GM21447 (cell line): ENCODE results near the gene SNX15.
A peak's percentile ranks its signal among the peaks of the same experiment; 100 is the strongest.

ENCODE experiments used
- ATAC-seq: cut with Tn5 transposase; IDR thresholded peaks from one replicate; pipeline ENCODE4 v1.9.1; 2021; ENCODE audit not compliant: unreplicated experiment

Gene SNX15

DNA sequence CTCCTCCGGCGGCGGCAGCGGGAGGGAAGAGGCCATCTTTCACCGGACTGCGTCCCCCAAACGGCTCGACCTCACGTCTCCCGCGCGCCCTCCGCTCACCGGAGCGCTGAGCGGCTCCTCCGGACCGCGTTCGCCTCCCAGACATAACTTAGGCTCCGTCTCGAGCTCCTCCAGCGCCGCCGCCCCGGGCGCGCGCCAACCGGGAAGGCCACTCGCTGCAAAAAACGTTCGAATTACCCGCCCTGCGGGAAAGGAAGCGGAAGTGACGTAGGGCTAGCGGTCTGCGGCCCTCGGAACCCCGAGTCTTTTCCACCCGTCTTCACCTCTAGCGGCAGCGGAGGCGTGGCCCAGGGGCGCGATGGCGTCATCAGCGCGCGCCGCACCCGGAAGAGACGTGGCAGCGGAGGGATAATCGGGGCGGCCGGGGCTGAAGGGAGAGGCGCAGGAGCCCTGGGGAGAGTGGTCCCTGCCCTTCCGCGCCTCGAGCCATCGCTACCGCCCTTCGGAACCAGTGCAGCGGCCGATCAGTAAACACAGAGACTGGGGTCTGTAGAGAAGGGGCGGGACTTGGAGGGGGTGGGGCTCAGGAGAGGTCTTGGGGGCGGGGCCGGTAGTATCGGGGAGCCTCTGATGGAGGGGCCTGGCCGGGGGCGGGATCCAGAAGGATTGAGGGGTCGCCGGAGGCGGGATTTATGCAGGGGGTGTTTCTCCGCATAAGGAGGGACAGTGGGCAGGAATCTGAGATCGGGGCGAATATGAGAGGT is 56.8 kb downstream of the SNX15 start, which contains the start of the genes CDCA5 and ZFPL1:
Gene CDCA5 (minus strand): TSS at position 207 of the 764 bp plus-strand sequence. CDS start 62 bp downstream, at position 145.
Gene ZFPL1 (plus strand): TSS at position 389 of the 764 bp plus-strand sequence. CDS start 477 bp downstream, outside the sequence.
- peak; percentile 86 for ATAC-seq

DNA sequence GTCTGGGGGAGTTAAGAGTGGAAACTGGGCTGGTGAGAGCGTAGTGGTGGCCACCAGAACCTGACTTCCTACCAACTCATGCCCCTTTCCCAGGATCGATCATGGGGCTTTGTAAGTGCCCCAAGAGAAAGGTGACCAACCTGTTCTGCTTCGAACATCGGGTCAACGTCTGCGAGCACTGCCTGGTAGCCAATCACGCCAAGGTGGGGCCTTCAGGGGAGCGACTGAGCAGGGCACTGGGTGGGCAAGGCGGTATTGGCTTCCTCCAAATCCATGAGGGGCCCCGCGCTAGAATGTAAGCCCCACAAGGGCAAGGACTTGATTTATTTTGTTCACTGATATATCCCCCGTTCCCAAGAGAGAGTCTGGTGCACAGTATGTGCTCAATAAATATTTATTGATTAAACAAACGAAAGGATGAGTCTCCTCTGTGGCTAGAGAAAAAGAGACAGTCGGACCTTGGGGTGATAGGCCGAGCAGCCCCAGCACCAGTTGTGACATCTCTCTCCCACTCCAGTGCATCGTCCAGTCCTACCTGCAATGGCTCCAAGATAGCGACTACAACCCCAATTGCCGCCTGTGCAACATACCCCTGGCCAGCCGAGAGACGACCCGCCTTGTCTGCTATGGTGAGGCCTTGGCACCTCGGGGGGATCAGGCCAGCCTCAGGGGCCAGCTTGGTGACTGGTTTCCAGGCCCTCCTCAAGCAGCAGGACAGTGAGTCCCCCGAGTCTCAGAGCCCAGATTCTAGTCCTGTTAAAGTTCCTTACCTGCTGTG is 57.5 kb downstream of the SNX15 start:
- peak; percentile 19 for ATAC-seq

GRCh38 chr11:65085446-65085845 is 58.2 kb downstream of the SNX15 start:
- ATAC-seq, result no peak

DNA sequence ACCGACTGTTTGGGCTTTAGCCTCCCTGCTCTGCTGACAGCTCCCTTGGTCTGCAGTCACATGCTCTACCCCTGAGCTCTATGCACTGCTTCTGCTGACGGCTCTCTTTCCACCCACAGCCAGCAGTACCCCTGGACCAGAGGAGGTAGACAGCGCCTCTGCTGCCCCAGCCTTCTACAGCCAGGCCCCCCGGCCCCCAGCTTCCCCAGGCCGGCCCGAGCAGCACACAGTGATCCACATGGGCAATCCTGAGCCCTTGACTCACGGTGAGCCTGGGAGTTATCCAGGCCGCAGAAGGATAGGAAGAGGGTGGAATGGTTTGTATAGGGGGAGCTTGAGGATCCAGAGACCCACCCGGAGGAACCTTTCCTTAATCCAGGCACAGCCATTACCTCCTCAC is 59.6 kb downstream of the SNX15 start:
- ATAC-seq, result no peak

GRCh38 chr11:65087216-65087615 is 60.0 kb downstream of the SNX15 start:
- ATAC-seq, result no peak

DNA sequence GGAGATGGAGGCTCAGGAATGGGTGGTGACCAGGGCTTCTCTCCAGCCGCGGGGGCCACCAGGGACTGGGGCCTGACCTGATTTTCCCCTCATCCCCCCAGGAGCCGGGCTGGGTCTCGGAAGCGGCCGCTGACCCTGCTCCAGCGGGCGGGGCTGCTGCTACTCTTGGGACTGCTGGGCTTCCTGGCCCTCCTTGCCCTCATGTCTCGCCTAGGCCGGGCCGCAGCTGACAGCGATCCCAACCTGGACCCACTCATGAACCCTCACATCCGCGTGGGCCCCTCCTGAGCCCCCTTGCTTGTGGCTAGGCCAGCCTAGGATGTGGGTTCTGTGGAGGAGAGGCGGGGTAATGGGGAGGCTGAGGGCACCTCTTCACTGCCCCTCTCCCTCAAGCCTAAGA is 60.6 kb downstream of the SNX15 start:
- ATAC-seq, result no peak

- ATAC-seq, result no peak
These were observed 62.4 kb downstream of the SNX15 start for GRCh38 chr11:65089621-65090020.
